HL-60/S4 (cell line): ENCODE results near the gene LYSET.
"Not testable (repeated sequence)": the region's sequence is repeated elsewhere in the genome, so short reads cannot be mapped to it uniquely, and the experiment has no call there.

ENCODE experiments used
- in situ Hi-C: fragments of 300-500 bp; cut with MboI; formaldehyde crosslinking; loops from 2 replicates; pipeline ENCODE4 v1.14.3; 2022; ENCODE audit warnings: low sequenced_read_pairs

The LYSET gene

DNA sequence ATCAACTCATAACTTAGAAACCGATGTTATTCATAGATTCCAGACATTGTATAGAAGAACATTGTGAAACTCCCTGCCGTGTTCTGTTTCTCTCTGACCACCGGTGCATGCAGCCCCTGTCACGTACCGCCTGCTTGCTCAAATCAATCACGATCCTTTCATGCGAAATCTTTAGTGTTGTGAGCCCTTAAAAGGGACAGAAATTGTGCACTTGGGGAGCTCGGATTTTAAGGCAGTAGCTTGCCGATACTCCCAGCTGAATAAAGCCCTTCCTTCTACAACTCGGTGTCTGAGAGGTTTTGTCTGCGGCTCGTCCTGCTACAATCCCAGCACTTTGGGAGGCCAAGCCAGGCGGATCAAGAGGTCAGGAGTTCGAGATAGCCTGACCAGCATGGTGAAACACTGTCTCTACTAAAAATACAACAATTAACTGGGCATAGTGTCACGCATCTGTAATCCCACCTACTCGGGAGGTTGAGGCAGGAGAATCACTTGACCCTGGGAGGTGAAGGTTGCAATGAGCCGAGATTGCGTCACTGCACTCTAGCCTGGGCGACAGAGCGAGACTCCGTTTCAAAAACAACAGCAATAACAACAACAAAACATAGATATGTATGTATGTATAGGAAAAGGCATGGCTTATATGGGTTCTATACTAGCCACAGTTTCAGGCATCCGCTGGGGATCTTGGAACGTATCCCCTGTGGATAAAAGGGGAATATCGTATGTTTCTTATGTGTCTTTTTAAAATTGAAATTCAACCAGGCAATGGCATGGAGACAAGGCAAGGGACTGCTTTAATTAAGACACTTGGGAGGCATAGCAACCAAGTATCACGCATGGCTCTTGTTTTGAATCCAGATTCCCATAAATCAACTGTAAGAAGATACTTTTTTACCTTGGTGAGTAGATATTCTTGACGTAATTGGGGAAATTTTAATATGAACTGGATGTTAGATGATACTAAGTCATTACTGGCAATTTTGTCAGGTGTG is 19.5 kb upstream of the LYSET start:
- in situ Hi-C loops = not testable (repeated sequence)

DNA sequence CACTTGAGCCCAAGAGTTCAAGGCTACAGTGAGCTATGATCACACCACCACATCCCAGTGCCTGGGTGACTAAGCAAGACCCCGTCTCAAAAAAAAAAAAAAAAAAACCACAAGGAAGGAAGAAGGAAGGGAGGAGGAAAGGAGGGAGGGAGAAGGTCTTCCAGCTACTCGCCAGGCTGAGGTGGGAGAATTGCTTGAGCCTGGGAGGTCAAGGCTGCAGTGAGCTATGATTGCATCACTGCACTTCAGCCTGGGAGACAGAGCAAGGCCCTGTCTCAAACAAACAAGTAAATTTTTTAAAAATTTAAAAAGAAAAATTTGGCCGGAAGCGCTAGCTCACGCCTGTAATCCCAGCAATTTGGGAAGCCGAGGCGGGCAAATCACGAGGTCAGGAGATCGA is 16.5 kb upstream of the LYSET start:
- in situ Hi-C loops = not testable (repeated sequence)

DNA sequence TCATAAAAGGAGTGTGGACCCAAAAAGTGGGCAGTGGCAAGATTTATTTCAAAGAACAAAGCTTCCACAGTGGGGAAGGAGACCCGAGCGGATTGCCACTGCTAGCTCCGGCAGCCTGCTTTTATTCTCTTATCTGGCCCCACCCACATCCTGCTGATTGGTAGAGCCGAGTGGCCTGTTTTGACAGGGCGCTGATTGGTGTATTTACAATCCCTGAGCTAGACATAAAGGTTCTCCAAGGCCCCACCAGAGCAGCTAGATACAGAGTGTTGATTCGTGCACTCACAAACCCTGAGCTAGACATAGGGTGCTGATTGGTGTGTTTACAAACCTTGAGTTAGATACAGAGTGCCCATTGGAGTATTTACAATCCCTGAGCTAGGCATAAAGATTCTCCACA is 15.5 kb upstream of the LYSET start:
- in situ Hi-C loops = not testable (repeated sequence)

DNA sequence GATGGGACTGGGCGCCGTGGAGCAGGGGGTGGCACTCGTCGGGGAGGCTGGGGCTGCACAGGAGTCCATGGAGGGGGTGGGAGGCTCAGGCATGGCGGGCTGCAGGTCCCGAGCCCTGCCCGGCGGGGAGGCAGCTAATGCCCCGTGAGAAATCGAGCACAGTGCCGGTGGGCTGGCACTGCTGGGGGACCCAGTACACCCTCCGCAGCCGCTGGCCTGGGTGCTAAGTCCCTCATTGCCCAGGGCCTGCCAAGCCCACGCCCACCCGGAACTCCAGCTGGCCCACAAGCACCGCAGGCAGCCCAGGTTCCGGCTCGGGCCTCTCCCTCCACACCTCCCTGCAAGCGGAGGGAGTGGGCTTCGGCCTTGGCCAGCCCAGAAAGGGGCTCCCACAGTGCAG is 15.0 kb upstream of the LYSET start:
- in situ Hi-C loops = not testable (repeated sequence)

DNA sequence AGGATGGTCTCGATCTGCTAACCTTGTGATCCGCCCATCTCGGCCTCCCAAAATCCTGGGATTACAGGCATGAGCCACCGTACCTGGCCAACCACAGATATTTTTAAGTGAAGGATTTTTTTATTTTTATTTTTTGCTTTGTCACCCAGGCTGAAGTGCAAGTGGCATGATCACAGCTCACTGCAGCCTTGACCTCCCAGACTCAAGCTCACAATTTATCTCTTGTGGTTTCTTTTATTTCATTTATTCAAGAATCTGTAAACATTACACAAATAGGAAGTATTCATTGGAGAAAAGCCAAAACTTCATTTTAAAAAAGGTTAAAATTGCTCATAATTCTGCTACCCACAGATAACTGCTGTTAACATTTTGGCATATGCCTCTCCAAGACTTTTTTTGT is 13.7 kb upstream of the LYSET start:
- in situ Hi-C loops = no loop called here

DNA sequence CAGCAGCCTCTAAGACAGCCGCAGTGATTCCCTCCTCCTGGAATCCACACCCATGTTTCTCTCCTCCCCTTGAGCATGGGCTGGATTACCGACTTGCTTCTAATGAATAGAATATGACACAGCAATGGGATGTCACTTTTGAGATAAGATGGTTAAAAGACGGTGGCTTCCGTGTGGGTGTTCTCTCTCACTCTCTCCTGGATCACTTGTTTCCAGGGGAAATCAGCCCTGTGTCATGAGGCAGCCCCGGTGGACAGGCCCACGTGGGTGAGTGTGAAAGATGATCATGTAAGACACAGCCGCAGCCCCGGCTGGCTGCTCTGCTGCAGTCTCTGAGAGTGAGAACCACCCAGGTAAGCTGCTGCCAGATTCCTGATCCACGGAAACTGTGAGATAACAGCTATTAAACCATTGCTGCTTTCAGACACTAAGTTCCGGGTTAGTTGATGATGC is 11.1 kb upstream of the LYSET start:
- in situ Hi-C loops = no loop called here

DNA sequence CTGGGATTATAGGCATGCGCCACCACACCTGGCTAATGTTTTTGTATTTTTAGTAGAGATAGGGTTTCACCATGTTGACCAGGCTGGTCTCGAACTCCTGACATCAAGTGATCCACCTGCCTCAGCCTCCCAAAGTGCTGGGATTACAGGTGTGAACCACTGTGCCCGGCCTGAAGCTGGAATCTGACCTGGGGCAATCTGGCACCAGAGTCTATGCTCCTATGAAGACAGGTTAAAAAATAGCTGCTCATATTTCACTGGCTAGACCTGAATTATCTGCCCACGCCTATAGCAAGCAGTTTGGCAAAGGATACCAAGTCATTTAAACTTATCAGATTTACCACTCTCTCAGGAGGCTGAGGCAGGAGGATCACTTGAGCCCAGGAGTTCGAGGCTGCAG is 10.4 kb upstream of the LYSET start:
- in situ Hi-C loops = not testable (repeated sequence)

DNA sequence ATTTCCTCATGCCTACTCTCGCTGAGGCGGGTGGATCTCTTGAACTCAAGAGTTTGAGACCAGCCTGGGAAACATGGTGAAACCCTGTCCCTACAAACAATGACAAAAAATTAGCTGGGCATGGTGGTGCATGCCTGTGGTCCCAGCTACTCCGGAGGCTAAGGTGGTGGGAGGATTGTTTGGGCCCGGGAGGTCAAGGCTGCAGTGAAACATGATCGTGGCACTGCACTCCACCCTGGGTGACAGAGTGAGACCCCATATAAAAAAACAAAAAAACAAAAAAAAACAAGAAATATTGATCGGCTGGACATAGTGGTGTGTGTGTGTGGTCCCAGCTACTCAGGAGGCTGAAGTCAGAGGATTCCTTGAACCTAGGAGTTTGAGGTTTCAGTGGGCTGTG is 9.6 kb upstream of the LYSET start:
- in situ Hi-C loops = no loop called here

DNA sequence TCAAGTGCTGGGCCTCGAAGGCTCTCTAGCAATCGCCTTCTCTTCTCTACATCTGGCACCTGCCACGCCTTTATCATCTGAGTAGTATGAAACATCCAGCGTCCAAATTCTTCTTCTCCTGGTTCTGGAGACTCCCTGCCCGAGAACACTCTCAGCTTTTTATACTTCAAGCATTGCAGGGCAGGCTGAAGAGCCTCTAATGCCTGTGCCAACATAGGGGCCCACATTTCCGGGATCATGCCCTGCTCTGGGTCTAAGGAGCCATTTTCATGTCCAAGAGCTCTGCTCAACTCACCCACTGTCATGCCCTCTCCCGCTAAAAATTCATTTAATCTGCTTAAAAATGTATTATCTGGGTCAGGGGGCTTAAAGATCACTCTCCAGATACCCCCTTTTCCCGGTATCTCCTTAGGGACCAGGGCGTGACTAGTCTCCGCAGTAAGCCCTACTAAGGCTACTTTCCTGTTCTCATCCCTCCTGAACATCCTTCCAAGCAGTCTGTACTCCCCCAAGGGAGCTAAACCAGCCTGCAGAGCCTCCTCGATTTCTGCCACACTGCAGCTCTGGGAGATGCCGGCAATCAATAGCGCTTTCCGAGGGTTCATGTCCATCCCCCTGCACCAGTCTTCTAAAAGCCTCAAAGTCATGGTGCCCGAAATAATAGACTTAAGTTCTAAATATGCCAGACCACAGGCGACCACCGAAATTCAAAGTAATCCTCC is 1.4 kb upstream of the LYSET start:
- in situ Hi-C loops = no loop called here

DNA sequence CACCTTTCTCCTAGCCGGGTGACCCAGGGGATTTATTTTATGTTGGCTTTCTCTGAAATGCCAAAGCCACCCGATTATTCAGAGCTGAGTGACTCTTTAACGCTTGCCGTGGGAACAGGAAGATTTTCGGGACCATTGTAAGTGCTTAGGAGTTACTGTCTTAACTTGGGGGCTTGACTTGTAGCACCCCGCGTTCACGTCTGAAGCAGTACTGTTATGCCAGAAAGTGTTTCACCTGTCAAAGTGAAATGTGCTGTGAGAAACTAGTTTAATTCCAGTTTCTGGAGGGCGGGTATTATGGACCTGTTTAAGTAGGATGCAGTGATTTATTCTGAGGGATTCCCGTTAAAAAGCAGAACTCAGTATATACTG is 218 bp downstream of the LYSET start:
- in situ Hi-C loops = no loop called here

DNA sequence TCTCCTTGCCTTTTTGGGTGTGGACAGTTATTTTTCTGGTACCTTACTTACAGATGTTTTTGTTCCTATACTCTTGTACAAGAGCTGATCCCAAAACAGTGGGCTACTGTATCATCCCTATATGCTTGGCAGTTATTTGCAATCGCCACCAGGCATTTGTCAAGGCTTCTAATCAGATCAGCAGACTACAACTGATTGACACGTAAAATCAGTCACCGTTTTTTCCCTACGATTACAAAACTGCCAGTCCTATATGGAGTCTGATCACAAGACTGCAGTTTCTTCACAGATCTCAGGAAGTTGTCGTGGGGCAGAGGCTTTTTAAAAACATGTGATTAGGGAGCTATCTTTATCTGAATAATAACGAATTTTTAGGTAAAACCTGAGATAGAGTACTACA is 1.3 kb downstream of the LYSET start:
- in situ Hi-C loops = no loop called here

DNA sequence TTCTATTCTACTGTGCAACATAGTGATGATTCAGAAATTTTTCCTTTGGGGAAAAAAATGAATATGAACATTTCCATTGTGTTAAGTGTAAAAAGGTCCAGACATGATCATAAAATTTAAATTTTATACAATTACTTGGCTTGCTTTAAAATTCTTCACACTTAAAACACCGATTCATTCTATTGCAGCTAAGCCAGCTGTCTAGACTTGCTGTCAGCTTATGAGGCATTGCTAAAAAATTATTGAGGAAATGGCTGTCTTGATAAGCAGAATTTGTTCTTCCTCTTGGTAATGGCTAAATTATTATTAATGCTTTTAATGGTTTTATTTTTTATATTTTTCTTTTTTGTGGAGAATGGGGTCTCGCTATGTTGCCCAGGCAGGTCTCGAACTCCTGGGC is 1.8 kb downstream of the LYSET start:
- in situ Hi-C loops = no loop called here

DNA sequence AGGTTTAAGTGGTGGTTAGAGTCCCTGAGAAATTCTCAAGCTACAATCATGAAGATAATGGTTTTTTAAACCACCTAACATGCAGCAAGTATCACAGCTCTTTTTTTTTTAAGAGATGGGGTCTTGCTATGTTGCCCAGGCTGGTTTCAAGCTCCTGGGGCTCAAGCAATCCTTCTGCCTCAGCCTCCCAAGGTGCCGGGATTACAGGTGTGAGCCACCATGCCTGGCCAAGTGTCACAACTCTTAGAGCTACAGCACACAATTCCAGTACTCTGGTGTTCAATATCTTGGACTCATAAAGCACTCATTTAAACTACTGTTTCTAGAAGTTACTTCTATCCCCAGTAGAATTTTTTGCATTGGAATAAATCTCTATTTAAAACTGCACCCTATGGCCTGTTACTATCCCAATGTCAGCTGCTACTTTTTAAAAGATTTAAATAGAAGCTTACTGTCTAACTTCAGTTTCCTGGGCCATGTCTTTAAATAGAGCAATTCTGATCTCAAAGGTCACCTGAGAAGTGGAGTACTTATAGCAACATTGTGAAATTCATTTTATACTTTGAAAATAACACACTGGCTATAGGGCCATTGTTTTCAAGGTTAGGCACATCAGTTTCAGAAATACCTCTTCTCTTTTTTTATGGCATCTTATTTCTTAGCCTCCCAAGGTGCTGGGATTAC is 10.3 kb downstream of the LYSET start:
- in situ Hi-C loops = no loop called here

DNA sequence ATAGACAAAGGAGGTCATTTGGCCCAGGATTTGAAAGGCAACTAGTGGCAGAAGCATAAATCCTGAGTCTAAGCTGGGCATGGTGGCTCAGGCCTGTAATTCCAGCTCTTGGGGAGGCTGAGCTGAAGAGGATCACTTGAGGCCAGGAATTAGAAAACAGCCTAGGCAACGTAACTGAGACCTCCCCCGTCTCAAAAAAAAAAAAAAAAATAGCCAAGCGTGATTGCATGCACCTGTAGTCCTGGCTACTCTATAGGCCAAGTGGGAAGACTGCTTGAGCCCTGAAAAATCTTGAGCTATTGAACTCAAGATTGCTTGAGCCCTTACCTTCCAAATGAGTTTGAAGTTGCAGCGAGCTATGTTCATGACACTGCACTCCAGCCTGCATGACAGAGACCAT is 13.9 kb downstream of the LYSET start:
- in situ Hi-C loops = no loop called here

DNA sequence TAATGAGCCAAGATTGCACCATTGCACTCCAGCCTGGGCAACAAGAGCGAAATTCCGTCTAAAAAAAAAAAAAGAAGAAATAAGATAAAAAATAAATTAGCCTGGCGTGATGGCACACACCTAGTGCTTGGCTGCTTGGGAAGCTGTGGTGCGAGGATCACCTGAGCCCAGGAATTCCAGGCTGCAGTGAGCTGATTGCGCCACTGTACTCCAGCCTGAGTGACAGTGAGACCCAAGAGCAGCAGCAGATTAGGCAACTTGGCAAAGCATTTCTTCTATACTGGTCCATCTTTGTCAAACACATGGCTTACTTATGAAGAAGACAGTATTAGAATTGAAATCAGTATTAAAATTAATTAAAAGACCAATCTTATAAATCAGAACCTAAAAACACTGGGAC is 15.4 kb downstream of the LYSET start:
- in situ Hi-C loops = no loop called here

DNA sequence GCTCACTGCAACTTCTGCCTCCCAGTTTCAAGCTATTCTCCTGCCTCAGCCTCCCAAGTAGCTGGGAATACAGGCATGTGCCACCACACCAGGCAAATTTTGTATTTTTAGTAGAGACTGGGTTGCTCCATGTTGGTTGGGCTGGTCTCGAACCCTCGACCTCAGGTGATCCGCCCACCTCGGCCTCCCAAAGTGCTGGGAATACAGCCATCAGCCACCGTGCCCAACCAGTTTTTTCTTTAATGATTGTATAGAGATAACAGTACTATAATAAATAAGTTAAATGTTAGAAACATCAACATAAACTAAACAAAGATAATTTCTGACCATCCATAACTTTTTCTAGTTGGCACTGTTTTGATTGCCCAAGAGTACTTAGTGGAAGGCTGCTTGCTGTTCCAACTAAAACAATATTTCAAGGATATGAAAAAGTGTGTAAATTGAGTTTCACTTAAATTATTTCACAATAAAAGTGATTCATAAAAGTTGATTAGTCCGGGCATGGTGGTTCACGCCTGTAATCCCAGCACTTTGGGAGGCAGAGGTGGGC is 16.1 kb downstream of the LYSET start:
- in situ Hi-C loops = no loop called here

DNA sequence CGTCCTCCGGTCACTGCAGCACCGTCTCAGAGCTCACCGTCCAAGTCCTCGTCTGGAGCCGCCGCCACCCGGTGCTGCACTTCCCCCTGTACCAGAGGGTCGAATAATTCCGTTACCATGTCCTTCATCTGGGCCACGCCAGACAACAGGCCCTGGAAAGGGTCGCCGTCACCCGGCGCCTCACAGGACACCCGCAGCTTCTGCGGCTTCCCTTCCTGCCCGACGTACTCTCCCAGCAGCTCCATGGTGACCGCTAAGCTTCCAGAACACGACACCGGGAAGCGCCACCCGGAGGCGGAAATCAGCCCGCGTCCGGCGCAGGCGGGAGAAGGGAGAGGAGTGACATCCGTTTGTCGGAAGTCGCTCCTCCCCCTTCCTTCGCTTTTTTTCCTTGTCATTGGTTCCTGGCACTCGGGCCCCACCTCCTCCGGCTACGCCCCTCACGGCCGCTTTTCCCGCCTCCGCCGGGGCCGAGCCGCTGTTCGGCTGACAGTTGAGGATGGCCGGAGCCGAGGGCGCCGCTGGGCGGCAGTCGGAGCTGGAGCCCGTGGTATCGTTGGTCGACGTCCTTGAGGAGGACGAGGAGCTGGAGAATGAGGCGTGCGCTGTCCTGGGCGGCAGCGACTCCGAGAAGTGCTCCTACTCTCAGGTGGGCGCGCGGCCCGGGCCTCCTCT is 21.8 kb downstream of the LYSET start, which contains the start of the genes GON7 and UBR7:
Gene GON7, minus strand, starts transcription at position 273 of the 675 bp plus-strand sequence. Its CDS starts 28 bp downstream, at position 245.
Gene UBR7, plus strand, starts transcription at position 464 of the 675 bp plus-strand sequence. Its CDS starts 36 bp downstream, at position 500.
- in situ Hi-C loops = no loop called here

DNA sequence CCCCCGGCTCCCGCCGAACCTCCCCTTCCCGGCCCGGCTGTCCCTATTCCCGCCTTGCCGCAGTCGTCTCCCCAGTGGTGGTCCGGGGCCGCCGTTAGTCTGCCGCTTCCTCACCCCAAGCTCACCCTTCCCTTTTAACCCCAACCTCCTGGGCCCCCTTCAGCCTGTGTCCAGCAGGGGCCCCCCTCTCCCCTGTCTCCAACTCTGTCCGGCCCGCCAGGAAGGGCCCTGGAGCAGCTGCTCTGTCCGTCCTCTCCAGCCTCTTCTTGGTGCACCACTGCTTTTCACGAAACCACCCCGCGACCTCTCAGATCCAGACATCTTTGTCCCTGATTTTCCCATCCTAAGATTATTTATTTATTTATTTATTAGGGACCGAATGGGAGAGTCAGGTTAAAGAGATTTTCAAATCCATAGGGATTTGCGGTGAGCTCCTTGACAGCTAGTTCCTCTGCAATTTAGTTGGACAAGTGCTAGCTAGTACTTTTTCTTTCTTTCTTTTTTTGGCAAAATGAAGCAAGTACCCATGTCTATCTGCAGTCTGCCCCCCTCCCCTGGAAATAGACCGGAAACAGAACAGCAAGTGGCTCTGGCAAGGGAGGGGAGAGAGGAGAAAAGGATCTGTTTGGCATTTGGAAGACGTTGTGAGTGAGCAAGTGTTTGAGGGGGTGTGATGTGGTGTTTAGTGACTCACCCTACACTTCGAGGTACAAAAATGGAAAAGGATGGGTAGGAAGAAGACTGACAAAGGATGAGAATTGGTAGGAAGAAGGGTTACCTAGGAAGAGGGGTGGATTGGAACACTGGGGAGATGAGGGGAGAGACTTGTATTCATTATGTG is 22.6 kb downstream of the LYSET start:
- in situ Hi-C loops = no loop called here

DNA sequence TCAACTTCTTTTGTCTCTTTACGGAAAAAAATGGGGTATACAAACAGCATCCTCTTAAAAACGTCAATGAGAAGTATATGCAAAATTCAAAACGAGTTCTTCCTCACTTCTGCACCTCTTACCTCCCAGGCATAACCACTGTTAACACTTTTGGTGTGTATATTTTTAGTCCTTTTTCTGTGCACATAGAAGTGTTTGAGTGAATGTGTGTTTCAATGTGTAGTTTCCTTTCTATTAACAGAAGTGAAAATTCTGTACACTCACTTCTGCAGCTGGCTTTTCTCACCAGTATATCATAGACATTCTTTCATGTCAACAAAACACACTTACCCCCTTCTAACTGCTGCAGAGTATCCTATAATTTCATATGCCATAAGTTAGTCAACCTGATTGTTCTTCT is 27.3 kb downstream of the LYSET start:
- in situ Hi-C loops = no loop called here
